ENCODE data around the gene LTBP1.

GRCh38 chr2:33133454-33133952 is 186.8 kb downstream of the LTBP1 start:
- TF ChIP-seq EZH2 (IDR thresholded peaks at IDR 0.05; ENCODE audit: insufficient read depth, poor library complexity, severe bottlenecking) = no peak
- TF ChIP-seq EZH2phosphoT487 (IDR thresholded peaks at IDR 0.05; ENCODE audit: insufficient read depth, low read depth) = no peak
